ENCODE measurements around the gene RAPH1. TPM values are rescaled to one million over a fixed set of nuclear protein-coding genes. Genes with fewer than 3 reads are reported as not detected.

RAPH1 gene
- total and polyA plus RNA-seq, 9 of the 15 experiments (the other 6 are each of a cell fraction or from before 2014, with no cell fraction given): 0.07 to 0.71 (median 0.27) TPM

- TF ChIP-seq, protein P1, sequence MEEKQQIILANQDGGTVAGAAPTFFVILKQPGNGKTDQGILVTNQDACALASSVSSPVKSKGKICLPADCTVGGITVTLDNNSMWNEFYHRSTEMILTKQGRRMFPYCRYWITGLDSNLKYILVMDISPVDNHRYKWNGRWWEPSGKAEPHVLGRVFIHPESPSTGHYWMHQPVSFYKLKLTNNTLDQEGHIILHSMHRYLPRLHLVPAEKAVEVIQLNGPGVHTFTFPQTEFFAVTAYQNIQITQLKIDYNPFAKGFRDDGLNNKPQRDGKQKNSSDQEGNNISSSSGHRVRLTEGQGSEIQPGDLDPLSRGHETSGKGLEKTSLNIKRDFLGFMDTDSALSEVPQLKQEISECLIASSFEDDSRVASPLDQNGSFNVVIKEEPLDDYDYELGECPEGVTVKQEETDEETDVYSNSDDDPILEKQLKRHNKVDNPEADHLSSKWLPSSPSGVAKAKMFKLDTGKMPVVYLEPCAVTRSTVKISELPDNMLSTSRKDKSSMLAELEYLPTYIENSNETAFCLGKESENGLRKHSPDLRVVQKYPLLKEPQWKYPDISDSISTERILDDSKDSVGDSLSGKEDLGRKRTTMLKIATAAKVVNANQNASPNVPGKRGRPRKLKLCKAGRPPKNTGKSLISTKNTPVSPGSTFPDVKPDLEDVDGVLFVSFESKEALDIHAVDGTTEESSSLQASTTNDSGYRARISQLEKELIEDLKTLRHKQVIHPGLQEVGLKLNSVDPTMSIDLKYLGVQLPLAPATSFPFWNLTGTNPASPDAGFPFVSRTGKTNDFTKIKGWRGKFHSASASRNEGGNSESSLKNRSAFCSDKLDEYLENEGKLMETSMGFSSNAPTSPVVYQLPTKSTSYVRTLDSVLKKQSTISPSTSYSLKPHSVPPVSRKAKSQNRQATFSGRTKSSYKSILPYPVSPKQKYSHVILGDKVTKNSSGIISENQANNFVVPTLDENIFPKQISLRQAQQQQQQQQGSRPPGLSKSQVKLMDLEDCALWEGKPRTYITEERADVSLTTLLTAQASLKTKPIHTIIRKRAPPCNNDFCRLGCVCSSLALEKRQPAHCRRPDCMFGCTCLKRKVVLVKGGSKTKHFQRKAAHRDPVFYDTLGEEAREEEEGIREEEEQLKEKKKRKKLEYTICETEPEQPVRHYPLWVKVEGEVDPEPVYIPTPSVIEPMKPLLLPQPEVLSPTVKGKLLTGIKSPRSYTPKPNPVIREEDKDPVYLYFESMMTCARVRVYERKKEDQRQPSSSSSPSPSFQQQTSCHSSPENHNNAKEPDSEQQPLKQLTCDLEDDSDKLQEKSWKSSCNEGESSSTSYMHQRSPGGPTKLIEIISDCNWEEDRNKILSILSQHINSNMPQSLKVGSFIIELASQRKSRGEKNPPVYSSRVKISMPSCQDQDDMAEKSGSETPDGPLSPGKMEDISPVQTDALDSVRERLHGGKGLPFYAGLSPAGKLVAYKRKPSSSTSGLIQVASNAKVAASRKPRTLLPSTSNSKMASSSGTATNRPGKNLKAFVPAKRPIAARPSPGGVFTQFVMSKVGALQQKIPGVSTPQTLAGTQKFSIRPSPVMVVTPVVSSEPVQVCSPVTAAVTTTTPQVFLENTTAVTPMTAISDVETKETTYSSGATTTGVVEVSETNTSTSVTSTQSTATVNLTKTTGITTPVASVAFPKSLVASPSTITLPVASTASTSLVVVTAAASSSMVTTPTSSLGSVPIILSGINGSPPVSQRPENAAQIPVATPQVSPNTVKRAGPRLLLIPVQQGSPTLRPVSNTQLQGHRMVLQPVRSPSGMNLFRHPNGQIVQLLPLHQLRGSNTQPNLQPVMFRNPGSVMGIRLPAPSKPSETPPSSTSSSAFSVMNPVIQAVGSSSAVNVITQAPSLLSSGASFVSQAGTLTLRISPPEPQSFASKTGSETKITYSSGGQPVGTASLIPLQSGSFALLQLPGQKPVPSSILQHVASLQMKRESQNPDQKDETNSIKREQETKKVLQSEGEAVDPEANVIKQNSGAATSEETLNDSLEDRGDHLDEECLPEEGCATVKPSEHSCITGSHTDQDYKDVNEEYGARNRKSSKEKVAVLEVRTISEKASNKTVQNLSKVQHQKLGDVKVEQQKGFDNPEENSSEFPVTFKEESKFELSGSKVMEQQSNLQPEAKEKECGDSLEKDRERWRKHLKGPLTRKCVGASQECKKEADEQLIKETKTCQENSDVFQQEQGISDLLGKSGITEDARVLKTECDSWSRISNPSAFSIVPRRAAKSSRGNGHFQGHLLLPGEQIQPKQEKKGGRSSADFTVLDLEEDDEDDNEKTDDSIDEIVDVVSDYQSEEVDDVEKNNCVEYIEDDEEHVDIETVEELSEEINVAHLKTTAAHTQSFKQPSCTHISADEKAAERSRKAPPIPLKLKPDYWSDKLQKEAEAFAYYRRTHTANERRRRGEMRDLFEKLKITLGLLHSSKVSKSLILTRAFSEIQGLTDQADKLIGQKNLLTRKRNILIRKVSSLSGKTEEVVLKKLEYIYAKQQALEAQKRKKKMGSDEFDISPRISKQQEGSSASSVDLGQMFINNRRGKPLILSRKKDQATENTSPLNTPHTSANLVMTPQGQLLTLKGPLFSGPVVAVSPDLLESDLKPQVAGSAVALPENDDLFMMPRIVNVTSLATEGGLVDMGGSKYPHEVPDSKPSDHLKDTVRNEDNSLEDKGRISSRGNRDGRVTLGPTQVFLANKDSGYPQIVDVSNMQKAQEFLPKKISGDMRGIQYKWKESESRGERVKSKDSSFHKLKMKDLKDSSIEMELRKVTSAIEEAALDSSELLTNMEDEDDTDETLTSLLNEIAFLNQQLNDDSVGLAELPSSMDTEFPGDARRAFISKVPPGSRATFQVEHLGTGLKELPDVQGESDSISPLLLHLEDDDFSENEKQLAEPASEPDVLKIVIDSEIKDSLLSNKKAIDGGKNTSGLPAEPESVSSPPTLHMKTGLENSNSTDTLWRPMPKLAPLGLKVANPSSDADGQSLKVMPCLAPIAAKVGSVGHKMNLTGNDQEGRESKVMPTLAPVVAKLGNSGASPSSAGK (IDR thresholded peaks at IDR 0.05): peak; percentile 44
- TF ChIP-seq MXD1 (CRISPR knock-in tag; IDR thresholded peaks at IDR 0.05; ENCODE audit: borderline replicate concordance, poor library complexity, severe bottlenecking) (no peak), NFIX (CRISPR knock-in tag; IDR thresholded peaks at IDR 0.05; ENCODE audit: low read depth) (no peak), CREB3 (tag; conservative IDR thresholded peaks at IDR 0.05; ENCODE audit: low read depth) (no peak), SNIP1 (IDR thresholded peaks at IDR 0.05; ENCODE audit: low read depth) (no peak), ARID1B (IDR thresholded peaks at IDR 0.05) (peak; percentile 40; the same call in 1 of the 2 replicates), ZNF511 (CRISPR knock-in tag; IDR thresholded peaks at IDR 0.05) (no peak)
- TF ChIP-seq, protein P2, sequence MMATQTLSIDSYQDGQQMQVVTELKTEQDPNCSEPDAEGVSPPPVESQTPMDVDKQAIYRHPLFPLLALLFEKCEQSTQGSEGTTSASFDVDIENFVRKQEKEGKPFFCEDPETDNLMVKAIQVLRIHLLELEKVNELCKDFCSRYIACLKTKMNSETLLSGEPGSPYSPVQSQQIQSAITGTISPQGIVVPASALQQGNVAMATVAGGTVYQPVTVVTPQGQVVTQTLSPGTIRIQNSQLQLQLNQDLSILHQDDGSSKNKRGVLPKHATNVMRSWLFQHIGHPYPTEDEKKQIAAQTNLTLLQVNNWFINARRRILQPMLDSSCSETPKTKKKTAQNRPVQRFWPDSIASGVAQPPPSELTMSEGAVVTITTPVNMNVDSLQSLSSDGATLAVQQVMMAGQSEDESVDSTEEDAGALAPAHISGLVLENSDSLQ (IDR thresholded peaks at IDR 0.05): 0 out of 2 replicates have a peak, but pooled peaks have one; percentile 23
- TF ChIP-seq, protein P3, sequence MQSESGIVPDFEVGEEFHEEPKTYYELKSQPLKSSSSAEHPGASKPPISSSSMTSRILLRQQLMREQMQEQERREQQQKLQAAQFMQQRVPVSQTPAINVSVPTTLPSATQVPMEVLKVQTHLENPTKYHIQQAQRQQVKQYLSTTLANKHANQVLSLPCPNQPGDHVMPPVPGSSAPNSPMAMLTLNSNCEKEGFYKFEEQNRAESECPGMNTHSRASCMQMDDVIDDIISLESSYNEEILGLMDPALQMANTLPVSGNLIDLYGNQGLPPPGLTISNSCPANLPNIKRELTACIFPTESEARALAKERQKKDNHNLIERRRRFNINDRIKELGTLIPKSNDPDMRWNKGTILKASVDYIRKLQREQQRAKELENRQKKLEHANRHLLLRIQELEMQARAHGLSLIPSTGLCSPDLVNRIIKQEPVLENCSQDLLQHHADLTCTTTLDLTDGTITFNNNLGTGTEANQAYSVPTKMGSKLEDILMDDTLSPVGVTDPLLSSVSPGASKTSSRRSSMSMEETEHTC (IDR thresholded peaks at IDR 0.05): no peak
These were observed 89.0 kb downstream of the RAPH1 start (continued) for GRCh38 chr2:203446071-203446481.

All from K562 (cell line).